GM23248 (cell line): Measurements from ENCODE around the gene ITGA6. TPM values are rescaled to one million over a fixed set of nuclear protein-coding genes. Genes with fewer than 3 reads are reported as not detected.

Experiments used
- DNase-seq: peaks from one replicate; pipeline ENCODE4 v3.0.0-alpha.2; 2015
- H2AFZ ChIP-seq: fragments of 200-600 bp; sonication (generic); 2 replicates; pipeline ENCODE4 v1.6.1; 2016; ENCODE audit warnings: antibody characterized with exemption
- H3F3A ChIP-seq: fragments of 200-600 bp; sonication (generic); 2 replicates; pipeline ENCODE4 v1.6.1; 2016; ENCODE audit warnings: mild to moderate bottlenecking, antibody characterized with exemption, mixed run types; ENCODE audit not compliant: insufficient read depth
- H3K27ac ChIP-seq: fragments of 200-600 bp; sonication (generic); 2 replicates; pipeline ENCODE4 v1.5.1; 2016; ENCODE audit warnings: mild to moderate bottlenecking
- H3K27me3 ChIP-seq: fragments of 200-600 bp; sonication (generic); replicated peaks from 2 replicates; pipeline ENCODE4 v1.6.1; 2016; ENCODE audit warnings: mild to moderate bottlenecking; ENCODE audit not compliant: insufficient read depth
- H3K36me3 ChIP-seq: fragments of 200-600 bp; sonication (generic); 2 replicates; pipeline ENCODE4 v1.6.1; 2016; ENCODE audit warnings: low read depth, mild to moderate bottlenecking
- H3K4me1 ChIP-seq: fragments of 200-600 bp; sonication (generic); 2 replicates; pipeline ENCODE4 v1.6.1; 2016; ENCODE audit warnings: mild to moderate bottlenecking; ENCODE audit not compliant: insufficient read depth
- H3K4me2 ChIP-seq: fragments of 200-600 bp; sonication (generic); one replicate; pipeline ENCODE4 v1.6.1; 2016; ENCODE audit warnings: mild to moderate bottlenecking; ENCODE audit not compliant: unreplicated experiment
- H3K4me3 ChIP-seq: fragments of 200-600 bp; sonication (generic); 2 replicates; pipeline ENCODE4 v1.5.1; 2016; ENCODE audit warnings: mild to moderate bottlenecking
- H3K79me2 ChIP-seq: fragments of 200-600 bp; sonication (generic); 2 replicates; pipeline ENCODE4 v1.6.1; 2016; ENCODE audit warnings: mild to moderate bottlenecking; ENCODE audit not compliant: insufficient read depth
- H3K9ac ChIP-seq: fragments of 200-600 bp; sonication (generic); 2 replicates; pipeline ENCODE4 v1.6.1; 2016; ENCODE audit warnings: mild to moderate bottlenecking
- H3K9me2 ChIP-seq: fragments of 200-600 bp; sonication (generic); 2 replicates; pipeline ENCODE4 v1.6.1; 2016; ENCODE audit warnings: mixed run types, mild to moderate bottlenecking, moderate library complexity; ENCODE audit not compliant: insufficient read depth
- H3K9me3 ChIP-seq: fragments of 200-600 bp; sonication (generic); one replicate; pipeline ENCODE4 v1.6.1; 2017; ENCODE audit warnings: low read depth
- H4K20me1 ChIP-seq: fragments of 200-600 bp; sonication (generic); 2 replicates; pipeline ENCODE4 v1.6.0; 2016; ENCODE audit not compliant: insufficient read depth
- EZH2 ChIP-seq: fragments of 200-600 bp; sonication (generic); IDR thresholded peaks from 2 replicates; pipeline ENCODE4 v1.6.1; 2018; ENCODE audit warnings: antibody characterized with exemption, mild to moderate bottlenecking; ENCODE audit not compliant: insufficient read depth, poor library complexity, severe bottlenecking
- EZH2phosphoT487 ChIP-seq: fragments of 200-600 bp; sonication (generic); IDR thresholded peaks from 2 replicates; pipeline ENCODE4 v1.6.1; 2018; ENCODE audit warnings: antibody characterized with exemption, moderate library complexity, mild to moderate bottlenecking, low read depth; ENCODE audit not compliant: insufficient read depth
- WGBS, 2 experiments: methylation state at CpG; one replicate each; pipeline ENCODE4 v1.1.6; 2015 to 2017; ENCODE audit warnings: low lambda C conversion rate in 2 of 2, low coverage in 1 of 2; ENCODE audit errors: missing lambda C conversion rate in 2 of 2; 5-methylcytosine and 5-hydroxymethylcytosine counted together
- in situ Hi-C: fragments of 300-500 bp; cut with MboI; formaldehyde crosslinking; loops from 2 replicates; pipeline ENCODE4 v1.15.0; 2020
- polyA plus RNA-seq: library from polyadenylated mRNA; unstranded; fragments of >200 nt; fragmentation: Nextera tagmentation; extraction: Ambion mirVana; gene quantifications from 2 replicates; pipeline ENCODE4 v1.2.1, GENCODE V29; 2016
- total RNA-seq: library from RNA; depleted of rRNA; stranded (reverse); fragments of >200 nt; shearing (Covaris generic); gene quantifications from 2 replicates; pipeline ENCODE4 v1.2.3, GENCODE V29; 2014

The ITGA6 gene
- total and polyA plus RNA-seq, 2 experiments from 2014 or later = 20.3 to 45.4 TPM

GRCh38 chr2:172462849-172463381 is 35.5 kb downstream of the ITGA6 start:
- peaks cover 23% of the 10 kb centered on the region for H3K4me1 ChIP-seq

GRCh38 chr2:172464400-172465129 is 37.2 kb downstream of the ITGA6 start:
- Histone ChIP-seq H3K4me3 (no peak overlapping the region), H3K9ac (no peak overlapping the region), H3K9me3 (no peaks in the 10 kb centered on the region), H3K27me3 (no peaks in the 10 kb centered on the region), H3F3A (peaks cover 14% of the 10 kb centered on the region; the same call in 1 of the 2 replicates), H3K27ac (no peak overlapping the region), H3K36me3 (no peaks in the 10 kb centered on the region), H2AFZ (no peak overlapping the region), H3K4me2 (no peak overlapping the region), H3K9me2 (no peaks in the 10 kb centered on the region), H3K79me2 (peaks cover 9% of the 10 kb centered on the region; the same call in 1 of the 2 replicates), H3K4me1 (peaks cover 16% of the 10 kb centered on the region), H4K20me1 (no peaks in the 10 kb centered on the region)
- in situ Hi-C loops = loop anchor here (5.0 to 25.0 kb wide), 2 partner anchors 292 to 877 kb away; no protein-coding TSS in a partner anchor
- no peak for DNase-seq
- WGBS, 2 experiments = 76 to 79% methylated on average over 4 of the region's 4 CpGs
- TF ChIP-seq EZH2phosphoT487 (no peak), EZH2 (no peak)

More at GRCh38 chr2:172462849-172463381, 35.5 kb downstream of the ITGA6 start:
- Histone ChIP-seq H3K79me2 (peaks cover 9% of the 10 kb centered on the region; the same call in 1 of the 2 replicates), H3K9ac (no peak overlapping the region), H3K9me2 (no peaks in the 10 kb centered on the region), H3K27me3 (no peaks in the 10 kb centered on the region), H4K20me1 (no peaks in the 10 kb centered on the region), H3K9me3 (no peaks in the 10 kb centered on the region), H3K4me2 (no peak overlapping the region), H2AFZ (no peak overlapping the region), H3K4me3 (no peak overlapping the region), H3F3A (peaks cover 14% of the 10 kb centered on the region; the same call in 1 of the 2 replicates), H3K36me3 (no peaks in the 10 kb centered on the region), H3K27ac (no peak overlapping the region)
- 67 to 73% methylated on average over 5 of the region's 5 CpGs for WGBS, 2 experiments
- DNase-seq = no peak
- TF ChIP-seq EZH2 = no peak
- TF ChIP-seq EZH2phosphoT487 = no peak
- in situ Hi-C loops = loop anchor here (25.0 kb wide), 1 partner anchor 876 kb away; no protein-coding TSS in a partner anchor

GRCh38 chr2:172465417-172466334 is 38.3 kb downstream of the ITGA6 start:
- no peak for TF ChIP-seq EZH2phosphoT487
- TF ChIP-seq EZH2 = no peak
- in situ Hi-C loops = loop anchor here (5.0 to 25.0 kb wide), 2 partner anchors 293 to 878 kb away; no protein-coding TSS in a partner anchor
- H3K4me1 ChIP-seq = peaks cover 13% of the 10 kb centered on the region
- peaks cover 9% of the 10 kb centered on the region; the same call in 1 of the 2 replicates for H3K79me2 ChIP-seq
- H3F3A ChIP-seq = peaks cover 7% of the 10 kb centered on the region; the same call in 1 of the 2 replicates
- no peaks in the 10 kb centered on the region for H3K9me2 ChIP-seq
- no peaks in the 10 kb centered on the region for H3K36me3 ChIP-seq
- peak overlapping the region; percentile 13; the same call in 1 of the 2 replicates for H3K27ac ChIP-seq
- H3K9me3 ChIP-seq = no peaks in the 10 kb centered on the region
- H3K4me2 ChIP-seq = peak overlapping the region; percentile 72
- peak overlapping the region; percentile 75 for H2AFZ ChIP-seq
- H4K20me1 ChIP-seq = no peaks in the 10 kb centered on the region
- H3K9ac ChIP-seq = peak overlapping the region; percentile 60
- WGBS, 2 experiments = 30 to 35% methylated on average over 24 of the region's 24 CpGs
- no peaks in the 10 kb centered on the region for H3K27me3 ChIP-seq
- DNase-seq = peak; percentile 94
- peak overlapping the region; percentile 63 for H3K4me3 ChIP-seq

GRCh38 chr2:172467382-172467781 is 40.0 kb downstream of the ITGA6 start:
- no peak overlapping the region for H3K4me3 ChIP-seq
- no peaks in the 10 kb centered on the region for H3F3A ChIP-seq
- no peak for DNase-seq
- H4K20me1 ChIP-seq = no peaks in the 10 kb centered on the region
- no peaks in the 10 kb centered on the region for H3K9me3 ChIP-seq
- in situ Hi-C loops = loop anchor here (5.0 to 25.0 kb wide), 2 partner anchors 295 to 880 kb away; no protein-coding TSS in a partner anchor
- 0 out of 2 replicates have a peak, but pooled peaks cover 3% of the 10 kb centered on the region for H3K4me1 ChIP-seq
- H3K27ac ChIP-seq = no peak overlapping the region
- no peak overlapping the region for H3K4me2 ChIP-seq
- no peaks in the 10 kb centered on the region for H3K9me2 ChIP-seq
- H3K79me2 ChIP-seq = peaks cover 8% of the 10 kb centered on the region; the same call in 1 of the 2 replicates
- H3K36me3 ChIP-seq = no peaks in the 10 kb centered on the region
- H2AFZ ChIP-seq = no peak overlapping the region
- H3K27me3 ChIP-seq = no peaks in the 10 kb centered on the region
- H3K9ac ChIP-seq = no peak overlapping the region
- 76 to 81% methylated on average over 8 of the region's 8 CpGs for WGBS, 2 experiments
- TF ChIP-seq EZH2 = no peak
- no peak for TF ChIP-seq EZH2phosphoT487
